CD1c-positive myeloid dendritic cell (primary cell): Measurements from ENCODE around the gene CNOT11.
A peak's percentile ranks its signal among the peaks of the same experiment; 100 is the strongest.
"Not testable (repeated sequence)": the region's sequence is repeated elsewhere in the genome, so short reads cannot be mapped to it uniquely, and the experiment has no call there.

ENCODE experiments used
- DNase-seq: peaks from one replicate; pipeline ENCODE4 v3.0.0-alpha.2; 2016; ENCODE audit errors: extremely low spot score

The CNOT11 gene

DNA sequence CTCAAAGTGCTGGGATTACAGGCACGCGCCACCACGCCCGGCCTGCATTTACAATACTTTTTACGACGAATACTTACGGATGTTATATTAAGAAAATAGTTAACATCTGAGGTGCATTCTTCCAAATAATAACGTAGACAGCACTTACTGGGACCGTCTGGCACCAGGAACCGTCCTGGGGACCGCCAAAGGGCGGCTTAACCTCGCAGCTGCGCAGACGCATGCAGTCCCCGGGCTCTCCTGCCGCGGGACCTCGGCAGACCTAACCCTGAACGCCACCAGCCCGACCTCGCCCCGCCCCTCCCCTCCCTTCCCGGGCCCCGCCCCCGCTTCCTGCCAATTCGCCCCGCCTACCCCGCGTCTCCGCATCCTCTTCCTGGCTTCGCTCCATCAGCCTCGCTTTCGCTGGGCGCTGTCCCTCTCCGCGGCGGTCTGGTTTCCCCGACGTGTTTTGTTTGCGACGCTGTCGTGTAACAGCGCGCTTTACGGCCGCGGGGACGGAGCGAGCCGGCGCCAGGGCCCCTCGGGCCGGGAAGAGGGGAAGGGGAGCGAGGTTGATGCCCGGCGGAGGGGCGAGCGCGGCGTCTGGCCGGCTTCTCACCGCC is at the start of gene CNOT11:
TSS of gene CNOT11 (plus strand) at position 479 of the 605 bp plus-strand sequence. CDS start at position 558, 79 bp downstream.
- DNase-seq, result peak; percentile 100

DNA sequence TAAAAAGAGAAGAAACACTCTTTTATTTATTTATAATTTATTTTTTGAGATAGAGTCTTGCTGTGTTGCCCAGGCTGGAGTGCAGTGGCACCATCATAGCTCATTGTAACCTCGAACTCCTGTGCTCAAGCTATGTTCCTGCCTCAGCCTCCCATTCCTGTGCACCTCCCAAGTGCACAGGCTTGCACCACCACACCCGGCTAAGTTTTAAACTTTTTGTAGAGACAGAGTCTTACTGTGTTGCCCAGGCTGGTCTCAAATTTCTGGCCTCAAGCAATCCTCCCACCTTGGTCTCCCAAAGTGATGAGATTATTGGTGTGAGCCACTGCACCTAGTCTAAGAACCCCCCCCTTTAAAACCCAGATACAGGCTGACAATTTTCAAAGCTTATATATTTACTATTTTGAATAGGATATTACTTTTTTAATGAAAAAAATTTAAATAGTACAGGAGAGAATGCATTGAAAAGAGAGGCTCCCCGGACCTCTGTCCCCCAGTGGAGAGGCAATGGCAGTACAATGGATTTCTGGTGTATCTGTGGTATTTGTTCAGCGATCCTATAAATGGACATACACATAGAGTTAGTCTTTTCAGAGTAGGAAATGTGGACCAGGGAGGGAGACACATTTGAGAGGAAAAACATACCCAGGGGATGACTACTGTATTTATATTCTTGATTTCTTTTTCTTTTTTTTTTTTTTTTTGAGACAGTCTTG is 48.1 kb upstream of the CNOT11 start:
- no peak for DNase-seq

DNA sequence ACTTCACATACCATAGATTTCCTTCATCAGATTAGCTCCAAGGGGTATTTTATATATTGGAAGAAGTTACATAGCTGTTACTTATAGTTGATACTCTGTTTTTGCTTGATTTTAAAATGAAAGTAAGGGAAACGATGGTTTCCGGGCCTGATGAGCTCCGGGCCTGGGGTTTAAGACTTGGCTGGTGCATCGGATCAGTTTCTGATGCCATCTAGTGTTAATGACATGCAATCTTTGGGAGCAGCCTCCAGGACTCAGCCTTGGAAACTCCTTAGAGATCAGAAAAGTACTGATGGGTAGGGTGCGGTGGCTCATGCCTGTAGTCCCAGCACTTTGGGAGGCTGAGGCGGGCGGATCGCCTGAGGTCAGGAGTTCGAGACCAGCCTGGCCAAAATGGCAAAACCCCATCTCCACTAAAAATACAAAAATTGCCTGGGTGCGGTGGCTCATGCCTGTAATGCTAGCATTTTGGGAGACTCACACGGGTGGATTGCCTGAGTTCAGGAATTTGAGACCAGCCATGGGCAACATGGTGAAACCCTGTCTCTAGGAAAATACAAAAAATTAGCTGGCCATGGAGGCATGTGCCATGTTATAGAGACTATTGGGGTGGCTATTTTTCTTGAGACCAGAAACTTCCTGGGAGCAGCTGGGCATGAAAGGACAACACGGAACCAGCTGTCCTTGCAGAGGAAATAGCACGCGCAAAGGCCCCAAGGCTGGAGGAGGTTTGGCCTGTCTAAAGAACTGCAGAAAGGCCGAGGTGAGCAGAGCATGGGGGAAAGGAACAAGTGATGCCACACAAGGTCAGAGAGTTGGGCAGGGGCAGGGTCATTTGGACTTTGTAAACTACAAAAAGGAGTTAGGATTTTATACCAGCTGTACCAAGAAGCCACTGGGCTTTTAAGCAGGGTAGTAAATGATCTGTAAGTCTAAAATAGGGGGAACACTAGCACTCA is 46.9 kb upstream of the CNOT11 start:
- peak; percentile 78 for DNase-seq

DNA sequence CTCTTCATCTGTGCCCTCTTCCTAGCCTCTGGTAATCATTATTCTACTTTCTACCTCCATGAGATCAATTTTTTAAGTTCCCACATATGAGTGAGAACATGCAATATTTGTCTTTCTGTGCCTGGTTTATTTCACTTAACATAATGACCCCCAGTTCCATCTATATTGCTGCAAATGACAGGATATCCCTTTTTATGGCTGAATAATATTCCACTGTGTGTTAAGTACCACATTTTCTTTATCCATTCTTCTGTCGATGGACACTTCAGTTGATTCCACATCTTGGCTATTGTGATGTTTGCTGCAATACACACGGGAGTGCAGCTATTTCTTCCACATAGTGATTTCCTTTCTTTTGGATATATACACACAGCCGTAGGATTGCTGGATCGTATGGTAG is 43.9 kb upstream of the CNOT11 start:
- DNase-seq, result no peak

DNA sequence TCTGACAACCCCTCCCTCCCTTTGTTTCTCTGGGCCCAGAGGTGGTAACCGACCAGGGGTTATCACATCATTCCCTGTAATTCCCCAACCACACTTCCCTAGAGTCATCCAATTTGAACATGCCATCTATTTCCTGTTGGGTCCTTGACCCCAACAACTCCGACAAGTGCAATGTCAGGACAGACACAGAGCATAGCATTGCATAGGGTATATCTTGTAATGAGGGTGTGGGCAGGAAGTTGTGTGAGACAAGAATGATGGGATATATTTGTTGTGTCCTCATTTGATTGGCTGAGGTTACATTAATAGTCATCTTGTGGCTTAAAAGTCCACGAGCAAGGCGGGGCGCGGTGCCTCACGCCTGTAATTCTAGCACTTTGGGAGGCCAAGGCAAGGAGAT is 33.4 kb upstream of the CNOT11 start:
- no peak for DNase-seq

DNA sequence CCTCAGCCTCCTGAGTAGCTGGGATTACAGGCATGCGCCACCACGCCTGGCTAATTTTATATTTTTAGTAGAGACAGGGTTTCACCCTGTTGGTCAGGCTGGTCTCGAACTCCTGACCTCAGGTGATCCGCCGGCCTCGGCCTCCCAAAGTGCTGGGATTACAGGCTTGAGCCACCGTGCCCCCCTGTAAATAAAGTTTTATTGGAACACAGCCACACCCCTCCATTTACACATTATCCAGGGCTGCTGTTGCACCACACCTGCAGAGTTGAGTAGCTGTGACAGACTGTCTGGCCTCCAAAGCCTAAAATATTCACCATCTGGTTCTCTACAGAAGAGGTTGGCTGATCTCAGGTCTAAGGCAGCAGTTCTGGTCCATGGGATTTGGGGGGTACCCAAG is 32.6 kb upstream of the CNOT11 start:
- DNase-seq, result not testable (repeated sequence)

DNA sequence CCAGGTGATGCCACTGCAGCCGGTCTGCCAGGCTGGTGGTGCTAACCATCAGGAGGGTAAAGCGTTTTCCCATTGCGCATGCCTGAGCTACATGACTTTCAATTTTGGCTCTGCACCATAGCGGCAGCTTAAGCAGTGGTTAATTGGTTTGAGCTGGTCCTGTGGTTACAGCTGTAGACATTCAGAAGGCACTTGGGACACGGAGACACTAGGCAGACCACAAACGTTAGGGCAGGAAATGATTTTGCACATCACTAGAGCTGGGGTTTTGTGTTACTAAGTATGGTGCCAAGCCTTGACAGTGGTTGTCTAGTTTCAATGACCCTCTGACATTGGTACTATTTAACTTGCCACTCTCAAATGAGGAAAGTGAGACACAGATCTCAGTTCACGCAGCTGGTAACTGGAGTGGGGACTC is 28.9 kb upstream of the CNOT11 start:
- peak; percentile 19 for DNase-seq

DNA sequence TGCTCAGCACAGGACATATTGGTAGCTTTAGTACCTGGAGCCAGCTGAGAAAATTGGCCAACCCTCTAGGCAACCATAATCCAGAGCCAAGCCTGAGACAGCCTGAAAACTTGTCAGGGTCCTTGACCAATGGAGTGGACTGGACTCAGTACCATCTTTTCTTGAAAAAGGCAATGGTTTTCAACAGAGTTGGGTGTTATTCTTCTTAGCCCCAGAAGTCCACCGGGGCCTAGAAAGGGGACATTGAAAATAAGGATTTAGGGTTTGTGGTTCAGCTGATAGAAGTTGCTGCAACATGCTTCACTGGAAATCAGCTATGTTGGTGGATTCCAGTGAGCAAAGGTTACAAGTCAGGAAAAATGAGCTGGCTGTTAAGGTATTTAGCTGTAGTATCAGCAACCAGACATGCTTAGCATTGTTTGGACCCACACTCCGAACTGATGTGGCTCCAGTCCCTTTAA is 22.1 kb upstream of the CNOT11 start:
- DNase-seq, result no peak

DNA sequence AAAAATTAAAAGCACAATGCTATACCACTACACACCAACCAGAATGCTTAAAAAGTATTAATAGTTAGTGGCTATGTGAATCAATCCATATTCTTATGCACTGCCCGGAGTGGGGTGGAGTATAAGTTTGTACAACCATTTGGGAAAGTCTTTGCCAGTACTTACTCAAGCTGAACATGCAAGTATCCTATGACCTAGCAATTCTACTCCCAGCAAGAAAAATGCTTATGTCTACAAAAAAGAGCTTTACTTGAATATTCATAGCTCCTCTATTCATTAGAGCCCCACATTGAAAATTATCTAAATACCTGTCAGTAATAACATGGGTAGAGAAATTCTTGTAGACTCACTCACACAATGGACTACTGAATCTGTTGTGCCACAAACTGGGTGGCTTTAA is 21.4 kb upstream of the CNOT11 start:
- no peak for DNase-seq

DNA sequence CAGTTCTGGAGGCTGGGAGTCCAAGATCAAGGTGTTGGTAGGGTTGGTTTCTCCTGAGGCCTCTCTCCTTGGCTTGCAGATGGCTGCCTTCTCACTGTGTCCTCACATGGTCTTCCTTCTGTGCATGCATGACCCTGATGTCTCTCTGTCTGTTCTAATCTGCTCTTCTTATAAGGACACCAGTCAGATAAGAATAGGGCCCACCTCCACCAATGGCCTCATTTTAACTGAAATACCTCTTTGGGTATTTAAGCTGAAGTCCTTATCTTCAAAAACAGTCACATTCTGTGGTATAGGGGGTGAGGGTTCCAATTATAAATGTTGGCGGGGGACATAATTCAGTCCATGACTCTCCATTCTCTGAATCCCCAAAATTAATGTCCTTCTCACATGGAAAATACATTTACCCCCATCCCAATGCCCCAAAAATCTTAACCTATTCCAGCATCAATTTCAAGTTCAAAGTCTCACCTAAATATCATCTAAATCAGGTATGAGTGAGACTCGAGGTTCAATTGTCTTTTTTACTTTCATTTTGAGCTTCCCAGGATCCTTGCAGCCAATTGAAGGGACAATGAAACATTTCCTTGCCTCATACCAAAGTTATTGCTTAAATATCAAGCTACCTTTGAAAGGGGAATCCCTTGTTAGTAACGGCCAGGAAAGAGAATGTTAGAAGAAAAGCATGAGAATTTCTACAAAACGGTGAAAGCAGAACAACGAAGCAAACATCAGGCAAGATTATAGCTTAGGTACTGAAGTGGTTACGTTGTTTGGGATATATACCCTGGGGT is 20.6 kb upstream of the CNOT11 start:
- DNase-seq, result no peak

DNA sequence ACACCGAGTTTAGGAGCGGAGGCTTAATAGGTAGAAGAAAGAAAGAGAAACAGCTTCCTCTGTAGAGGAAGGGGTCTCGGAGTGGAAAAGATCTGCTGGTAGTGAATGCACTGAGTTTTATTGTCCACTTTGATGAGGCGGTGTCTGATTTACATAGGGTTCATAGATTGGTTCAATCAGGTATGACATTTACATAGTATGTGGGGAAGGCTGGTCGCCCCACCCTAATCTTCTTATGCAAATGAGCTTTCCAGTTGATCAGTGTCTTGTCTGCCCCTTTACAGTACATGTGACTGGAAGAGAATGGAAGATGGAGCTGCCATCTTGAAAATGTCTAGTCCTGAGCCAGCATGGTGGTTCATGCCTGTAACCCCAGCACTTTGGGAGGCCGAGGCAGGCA is 19.9 kb upstream of the CNOT11 start:
- DNase-seq, result no peak

DNA sequence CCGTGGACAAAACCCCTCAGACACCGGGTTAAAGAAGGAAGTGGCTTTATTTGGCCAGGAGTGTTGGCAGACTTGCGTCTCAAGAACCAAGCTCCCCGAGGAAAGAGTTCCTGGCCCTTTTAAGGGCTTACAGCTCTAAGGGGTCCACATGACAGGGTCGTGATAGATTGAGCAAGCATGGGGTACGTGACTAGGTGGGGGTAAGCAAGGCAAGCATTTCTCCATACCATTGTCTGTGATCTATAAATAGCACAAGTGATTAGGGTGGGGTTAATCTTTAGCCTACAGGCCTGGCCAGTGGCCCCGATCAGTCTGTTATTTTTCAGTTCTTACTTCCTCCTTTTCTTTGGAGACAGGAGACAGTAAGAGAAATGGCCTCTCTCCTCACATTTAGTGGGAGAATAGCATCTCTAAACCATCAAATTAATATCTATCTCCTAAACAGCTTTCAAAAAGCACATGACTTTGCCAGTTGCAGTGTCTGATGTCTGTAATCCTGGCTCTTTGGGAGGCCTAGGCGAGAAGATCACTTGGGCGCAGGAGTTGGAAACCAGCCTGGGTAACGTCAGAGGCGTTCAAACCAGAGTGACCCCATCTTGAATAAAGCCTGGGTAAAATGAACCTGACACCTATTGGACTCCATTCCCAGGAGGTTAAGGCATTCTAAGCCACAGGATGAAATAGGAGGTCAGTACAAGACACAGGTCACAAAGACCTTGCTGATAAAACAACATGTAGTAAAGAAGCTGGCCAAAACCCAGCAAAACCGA is 18.3 kb upstream of the CNOT11 start:
- DNase-seq, result no peak

DNA sequence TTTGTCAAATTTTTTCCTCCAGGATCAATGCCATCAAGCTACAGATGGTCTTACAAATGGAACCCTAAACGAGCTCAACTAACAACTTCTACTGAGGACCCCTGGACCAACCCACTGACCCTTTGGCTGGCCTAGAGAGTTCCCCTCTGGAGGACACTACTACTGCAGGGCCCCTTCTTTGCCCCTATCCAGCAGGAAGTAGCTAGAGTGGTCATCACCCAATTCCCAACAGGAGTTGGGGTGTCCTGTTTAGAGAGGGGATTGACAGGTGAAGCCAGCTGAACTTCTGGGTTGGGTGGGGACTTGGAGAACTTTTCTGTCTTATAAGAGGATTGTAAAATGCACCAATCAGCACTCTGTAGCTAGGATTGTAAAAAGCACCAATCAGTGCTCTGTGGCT is 16.7 kb upstream of the CNOT11 start:
- DNase-seq, result not testable (repeated sequence)

DNA sequence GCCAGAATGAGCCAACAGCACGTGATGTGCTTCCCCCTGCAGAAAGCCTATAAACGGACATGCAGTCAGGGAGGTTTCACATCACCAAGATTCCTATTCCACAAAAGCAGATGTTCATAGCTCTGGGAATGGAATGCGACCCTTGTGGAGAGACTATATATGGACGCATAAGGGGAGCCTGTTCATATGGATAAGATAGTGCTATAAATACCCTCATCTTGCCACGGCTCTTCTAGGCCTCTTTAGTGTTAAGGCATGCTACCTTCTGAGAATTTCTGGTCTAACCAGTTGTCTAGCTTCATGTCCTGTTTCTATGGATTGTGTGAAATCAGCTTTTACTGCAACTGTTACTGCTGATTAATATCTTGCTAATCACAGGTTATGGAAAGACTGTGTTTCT is 14.7 kb upstream of the CNOT11 start:
- DNase-seq, result not testable (repeated sequence)

DNA sequence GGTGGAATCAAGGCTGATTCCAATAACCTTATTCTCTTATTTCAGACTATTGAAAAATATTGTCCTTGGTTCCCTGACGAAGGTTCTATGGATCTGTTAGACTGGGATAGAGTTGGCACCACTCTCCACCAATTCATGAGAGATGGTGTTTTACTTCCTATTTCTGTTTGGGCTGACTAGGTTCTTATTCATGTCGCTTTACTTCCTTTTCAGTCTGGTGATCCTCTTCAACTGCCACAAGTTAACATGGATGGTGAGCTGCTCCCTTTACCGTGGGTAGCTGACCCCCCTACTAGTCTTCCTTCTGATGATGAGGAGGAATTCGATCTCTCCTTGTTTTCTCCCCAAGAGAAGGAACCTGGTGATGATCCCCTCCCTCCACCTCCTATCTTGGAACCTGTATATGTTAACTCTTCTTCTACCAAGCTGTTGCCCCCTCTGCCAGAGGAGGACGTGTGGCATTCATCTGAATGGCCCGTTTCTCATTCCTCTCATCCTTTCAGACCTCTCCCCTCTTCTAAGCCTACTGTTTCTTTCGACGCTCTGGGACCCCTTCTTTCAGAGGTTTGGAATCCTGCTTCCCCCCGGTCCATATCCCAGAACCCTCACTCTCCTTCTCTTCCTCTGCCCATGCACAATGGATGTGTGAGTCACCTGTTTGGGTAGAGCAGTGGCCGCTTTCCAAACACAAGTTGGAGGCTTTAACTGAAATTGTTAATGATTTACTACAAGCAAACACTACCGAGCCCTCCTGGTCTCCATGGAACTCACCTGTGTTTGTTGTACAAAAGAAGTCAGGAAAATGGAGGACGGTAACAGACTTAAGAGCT is 13.5 kb upstream of the CNOT11 start:
- DNase-seq, result peak; percentile 26

DNA sequence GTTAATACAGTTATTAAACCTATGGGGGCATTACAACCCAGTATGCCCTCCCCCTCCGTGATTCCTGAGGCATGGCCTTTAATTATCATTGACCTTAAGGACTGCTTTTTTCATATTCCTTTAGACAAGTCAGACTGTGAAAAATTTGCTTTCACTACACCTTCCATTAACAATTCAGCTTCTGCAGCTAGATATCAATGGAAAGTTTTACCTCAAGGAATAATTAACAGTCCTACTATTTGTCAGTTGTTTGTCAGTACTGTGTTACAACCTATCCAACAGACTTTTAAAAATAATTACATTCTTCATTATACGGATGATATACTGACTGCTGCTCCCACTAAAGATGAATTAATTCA is 12.9 kb upstream of the CNOT11 start:
- DNase-seq, result not testable (repeated sequence)

DNA sequence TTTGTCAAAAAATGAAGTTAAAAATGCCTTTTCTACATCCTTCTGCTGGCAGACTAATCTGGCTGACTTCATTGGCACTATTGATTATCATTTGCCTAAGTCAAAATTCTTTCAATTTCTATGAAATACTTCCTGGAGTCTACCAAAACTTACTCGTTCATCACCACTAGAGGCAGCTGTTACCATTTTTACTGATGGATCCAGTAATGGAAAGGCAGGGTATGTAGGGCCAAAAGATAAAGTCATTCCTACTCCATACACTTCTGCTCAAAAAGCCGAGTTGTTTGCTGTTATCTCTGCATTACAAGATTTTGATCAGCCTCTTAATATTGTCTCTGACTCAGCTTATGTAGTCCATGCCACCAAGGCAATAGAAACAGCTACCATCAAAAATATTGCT is 12.0 kb upstream of the CNOT11 start:
- not testable (repeated sequence) for DNase-seq

DNA sequence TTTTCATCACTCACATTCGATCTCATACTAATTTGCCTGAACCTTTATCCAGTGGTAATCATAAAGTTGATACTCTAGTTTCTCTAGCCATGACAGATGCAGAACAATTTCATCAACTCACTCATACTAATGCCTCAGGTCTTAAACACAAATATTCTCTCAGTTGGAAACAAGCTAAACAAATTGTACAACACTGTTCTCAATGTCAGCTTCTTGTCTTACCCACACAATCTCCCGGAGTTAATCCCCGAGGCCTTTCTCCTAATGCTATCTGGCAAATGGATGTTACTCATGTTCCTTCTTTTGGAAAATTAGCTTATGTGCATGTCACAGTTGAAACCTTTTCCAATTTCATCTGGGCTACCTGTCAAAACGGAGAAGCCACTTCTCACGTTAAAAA is 11.5 kb upstream of the CNOT11 start:
- no peak for DNase-seq

DNA sequence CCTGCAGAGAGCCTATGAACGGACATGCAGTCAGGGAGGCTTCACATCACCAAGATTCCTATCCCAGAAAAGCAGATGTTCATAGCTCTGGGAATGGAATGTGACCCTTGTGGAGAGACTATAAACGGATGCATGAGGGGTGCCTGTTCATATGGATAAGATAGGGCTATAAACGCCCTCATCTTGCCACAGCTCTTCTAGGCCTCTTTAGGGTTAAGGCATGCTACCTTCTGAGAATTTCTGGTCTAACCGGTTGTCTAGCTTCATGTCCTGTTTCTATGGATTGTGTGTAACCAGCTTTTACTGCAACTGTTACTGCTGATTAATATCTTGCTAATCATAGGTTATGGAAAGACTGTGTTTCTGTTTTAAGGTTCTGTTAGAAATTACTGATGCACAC is 8.3 kb upstream of the CNOT11 start:
- not testable (repeated sequence) for DNase-seq

DNA sequence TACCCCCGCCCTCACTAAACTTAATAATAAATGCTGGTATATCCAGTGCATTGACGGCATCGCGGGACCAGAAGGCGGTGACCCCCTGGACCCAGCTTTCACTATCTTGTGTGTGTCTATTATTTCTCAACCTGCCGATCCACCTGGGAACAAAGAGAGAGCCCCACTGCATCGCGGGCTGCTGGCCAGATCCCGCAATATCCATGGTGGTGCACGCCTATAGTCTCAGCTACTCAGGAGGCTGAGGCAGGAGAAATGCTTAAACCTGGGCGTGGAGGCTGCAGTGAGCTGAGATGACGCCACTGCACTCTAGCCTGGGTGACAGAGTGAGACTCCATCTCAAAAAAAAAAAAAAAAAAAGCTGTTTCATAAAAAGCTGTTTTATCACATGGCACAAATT is 7.8 kb upstream of the CNOT11 start:
- DNase-seq, result not testable (repeated sequence)
